Neural progenitor cell (in vitro differentiated cells): ENCODE measurements around the gene TNIK. TPM values are rescaled to one million over a fixed set of nuclear protein-coding genes. Genes with fewer than 3 reads are reported as not detected.

Experiments
- DNase-seq: peaks from one replicate; pipeline ENCODE4 v3.0.0-alpha.2; 2016; ENCODE audit warnings: low spot score
- H2AFZ ChIP-seq: fragments of 200-600 bp; sonication (generic); replicated peaks from 2 replicates; pipeline ENCODE4 v1.6.1; 2016; ENCODE audit warnings: antibody characterized with exemption
- H3F3A ChIP-seq: fragments of 200-600 bp; sonication (generic); 2 replicates; pipeline ENCODE4 v1.6.1; 2016; ENCODE audit warnings: antibody characterized with exemption, low read depth
- H3K27ac ChIP-seq: fragments of 200-600 bp; sonication (generic); 2 replicates; pipeline ENCODE4 v1.5.1; 2016; ENCODE audit warnings: mild to moderate bottlenecking
- H3K27me3 ChIP-seq: fragments of 200-600 bp; sonication (generic); 2 replicates; pipeline ENCODE4 v1.6.1; 2016; ENCODE audit warnings: mild to moderate bottlenecking, moderate library complexity
- H3K36me3 ChIP-seq: fragments of 200-600 bp; sonication (generic); 2 replicates; pipeline ENCODE4 v1.5.1; 2016
- H3K4me1 ChIP-seq: fragments of 200-600 bp; sonication (generic); 2 replicates; pipeline ENCODE4 v1.6.1; 2016; ENCODE audit warnings: mixed run types
- H3K4me2 ChIP-seq: fragments of 200-600 bp; sonication (generic); 2 replicates; pipeline ENCODE4 v1.6.1; 2016
- H3K4me3 ChIP-seq: fragments of 200-600 bp; sonication (generic); 2 replicates; pipeline ENCODE4 v1.5.1; 2016
- H3K79me2 ChIP-seq: fragments of 200-600 bp; sonication (generic); 2 replicates; pipeline ENCODE4 v1.6.1; 2016; ENCODE audit warnings: low read depth
- H3K9ac ChIP-seq: fragments of 200-600 bp; sonication (generic); 2 replicates; pipeline ENCODE4 v1.6.1; 2016
- H3K9me3 ChIP-seq: fragments of 200-600 bp; sonication (generic); 2 replicates; pipeline ENCODE4 v1.5.1; 2016; ENCODE audit warnings: low read depth
- H4K20me1 ChIP-seq: fragments of 200-600 bp; sonication (generic); 2 replicates; pipeline ENCODE4 v1.6.1; 2016; ENCODE audit warnings: low read depth
- H3K27ac Mint-ChIP-seq: 3 replicates; pipeline ENCODE4 v1.8.0; 2021; ENCODE audit warnings: mixed read lengths
- H3K27me3 Mint-ChIP-seq: 2 replicates; pipeline ENCODE4 v1.8.0; 2022; ENCODE audit warnings: low read depth, mild to moderate bottlenecking, inconsistent platforms, moderate library complexity, mixed read lengths; ENCODE audit not compliant: insufficient read depth
- H3K36me3 Mint-ChIP-seq: 3 replicates; pipeline ENCODE4 v1.8.0; 2021; ENCODE audit warnings: mixed read lengths
- H3K4me1 Mint-ChIP-seq: 3 replicates; pipeline ENCODE4 v1.8.0; 2021; ENCODE audit warnings: mixed read lengths
- H3K4me3 Mint-ChIP-seq: 3 replicates; pipeline ENCODE4 v1.8.0; 2021; ENCODE audit warnings: mild to moderate bottlenecking, moderate library complexity, mixed read lengths
- H3K9me3 Mint-ChIP-seq: 3 replicates; pipeline ENCODE4 v1.8.0; 2020; ENCODE audit warnings: mixed read lengths
- CTCF ChIP-seq: fragments of 200-600 bp; sonication (generic); IDR thresholded peaks from 2 replicates; pipeline ENCODE4 v1.5.1; 2017; ENCODE audit warnings: antibody characterized with exemption, mild to moderate bottlenecking
- EZH2 ChIP-seq: fragments of 200-600 bp; sonication (generic); IDR thresholded peaks from 2 replicates; pipeline ENCODE4 v1.6.1; 2017; ENCODE audit warnings: antibody characterized with exemption, mild to moderate bottlenecking, moderate library complexity
- EZH2phosphoT487 ChIP-seq: fragments of 200-600 bp; sonication (generic); IDR thresholded peaks from 2 replicates; pipeline ENCODE4 v1.6.1; 2017; ENCODE audit warnings: antibody characterized with exemption
- total RNA-seq: library from RNA; depleted of rRNA; stranded (reverse); fragments of >200 nt; gene quantifications from 2 replicates; pipeline ENCODE4 v1.2.3, GENCODE V29; 2015; ENCODE audit warnings: low replicate concordance

The TNIK gene
- total RNA-seq, 1 donor from 2014 or later: 3.0 TPM

- no peaks in the 10 kb centered on the region for H4K20me1 ChIP-seq
- peaks cover 2% of the 10 kb centered on the region for H3K9me3 Mint-ChIP-seq
- no peak overlapping the region for H3K4me3 Mint-ChIP-seq
- no peak overlapping the region for H3K27ac Mint-ChIP-seq
- no peak for TF ChIP-seq EZH2
- TF ChIP-seq CTCF: no peak
- TF ChIP-seq EZH2phosphoT487: no peak
- H3K27ac ChIP-seq: no peak overlapping the region
- H3K4me1 ChIP-seq: no peaks in the 10 kb centered on the region
- DNase-seq: no peak
- H2AFZ ChIP-seq: no peak overlapping the region
- no peaks in the 10 kb centered on the region for H3K27me3 Mint-ChIP-seq
- H3K27me3 ChIP-seq: no peaks in the 10 kb centered on the region
- H3F3A ChIP-seq: no peaks in the 10 kb centered on the region
- no peak overlapping the region for H3K4me2 ChIP-seq
- no peaks in the 10 kb centered on the region for H3K36me3 ChIP-seq
- no peaks in the 10 kb centered on the region for H3K79me2 ChIP-seq
- no peak overlapping the region for H3K4me3 ChIP-seq
- H3K36me3 Mint-ChIP-seq: no peaks in the 10 kb centered on the region
- H3K9ac ChIP-seq: no peak overlapping the region
- H3K4me1 Mint-ChIP-seq: no peaks in the 10 kb centered on the region
- no peaks in the 10 kb centered on the region for H3K9me3 ChIP-seq
Observed at GRCh38 chr3:171055336-171056178, 404.6 kb downstream of the TNIK start.

GRCh38 chr3:171054921-171055320 lies 405.3 kb downstream of the TNIK start:
- Histone ChIP-seq H3K4me3 (no peak overlapping the region), H3K27ac (no peak overlapping the region), H3K9me3 (no peaks in the 10 kb centered on the region), H3K27me3 (no peaks in the 10 kb centered on the region), H3K4me2 (no peak overlapping the region), H3K79me2 (no peaks in the 10 kb centered on the region), H3K4me1 (no peaks in the 10 kb centered on the region), H2AFZ (no peak overlapping the region), H3K9ac (no peak overlapping the region), H3F3A (no peaks in the 10 kb centered on the region), H3K36me3 (no peaks in the 10 kb centered on the region), H4K20me1 (no peaks in the 10 kb centered on the region)
- Mint-ChIP-seq H3K27me3 (no peaks in the 10 kb centered on the region), H3K4me1 (no peaks in the 10 kb centered on the region), H3K4me3 (no peak overlapping the region), H3K9me3 (peaks cover 2% of the 10 kb centered on the region), H3K27ac (no peak overlapping the region), H3K36me3 (no peaks in the 10 kb centered on the region)
- no peak for DNase-seq
- TF ChIP-seq EZH2phosphoT487 (no peak), CTCF (no peak), EZH2 (no peak)

- TF ChIP-seq EZH2 (no peak), EZH2phosphoT487 (no peak), CTCF (no peak)
- Mint-ChIP-seq H3K9me3 (peaks cover 2% of the 10 kb centered on the region), H3K4me1 (no peaks in the 10 kb centered on the region)
Observed at GRCh38 chr3:171054231-171054630, 406.0 kb downstream of the TNIK start.

More at GRCh38 chr3:171054231-171054630, 406.0 kb downstream of the TNIK start:
- no peaks in the 10 kb centered on the region for H3F3A ChIP-seq
- no peaks in the 10 kb centered on the region for H3K4me1 ChIP-seq
- H3K36me3 Mint-ChIP-seq: no peaks in the 10 kb centered on the region
- H3K9ac ChIP-seq: no peak overlapping the region
- no peaks in the 10 kb centered on the region for H3K27me3 ChIP-seq
- H3K36me3 ChIP-seq: no peaks in the 10 kb centered on the region
- H2AFZ ChIP-seq: no peak overlapping the region
- no peak overlapping the region for H3K27ac Mint-ChIP-seq
- H4K20me1 ChIP-seq: no peaks in the 10 kb centered on the region
- H3K4me3 Mint-ChIP-seq: no peak overlapping the region
- H3K27me3 Mint-ChIP-seq: no peaks in the 10 kb centered on the region
- DNase-seq: no peak
- no peaks in the 10 kb centered on the region for H3K9me3 ChIP-seq
- H3K79me2 ChIP-seq: no peaks in the 10 kb centered on the region
- H3K4me3 ChIP-seq: no peak overlapping the region
- H3K27ac ChIP-seq: no peak overlapping the region
- H3K4me2 ChIP-seq: no peak overlapping the region
